T-helper 2 cell treated with Interferon-gamma antibody and Interleukin-4, amounts not matched to agents 5 μg/mL and 100 μg/mL, for 36 hours (primary cell): ENCODE results near the gene TAF8.
A peak's percentile ranks its signal among the peaks of the same experiment; 100 is the strongest.

Experiments used
- DNase-seq: peaks from one replicate; pipeline ENCODE4 v3.0.0; 2021; ENCODE audit warnings: low spot score
- H3K27ac Mint-ChIP-seq: one replicate; pipeline ENCODE4 v1.8.0; 2021; ENCODE audit warnings: mild to moderate bottlenecking, mixed read lengths
- H3K27me3 Mint-ChIP-seq: one replicate; pipeline ENCODE4 v1.8.0; 2021; ENCODE audit warnings: low read depth, mixed read lengths
- H3K36me3 Mint-ChIP-seq: one replicate; pipeline ENCODE4 v1.8.0; 2021; ENCODE audit warnings: low read depth, mixed read lengths
- H3K4me1 Mint-ChIP-seq: one replicate; pipeline ENCODE4 v1.8.0; 2021; ENCODE audit warnings: low read depth, mixed read lengths
- H3K4me3 Mint-ChIP-seq: one replicate; pipeline ENCODE4 v1.8.0; 2022; ENCODE audit warnings: mild to moderate bottlenecking, moderate library complexity, mixed read lengths
- H3K9me3 Mint-ChIP-seq: one replicate; pipeline ENCODE4 v1.8.0; 2021; ENCODE audit warnings: mixed read lengths

TAF8 gene

DNA sequence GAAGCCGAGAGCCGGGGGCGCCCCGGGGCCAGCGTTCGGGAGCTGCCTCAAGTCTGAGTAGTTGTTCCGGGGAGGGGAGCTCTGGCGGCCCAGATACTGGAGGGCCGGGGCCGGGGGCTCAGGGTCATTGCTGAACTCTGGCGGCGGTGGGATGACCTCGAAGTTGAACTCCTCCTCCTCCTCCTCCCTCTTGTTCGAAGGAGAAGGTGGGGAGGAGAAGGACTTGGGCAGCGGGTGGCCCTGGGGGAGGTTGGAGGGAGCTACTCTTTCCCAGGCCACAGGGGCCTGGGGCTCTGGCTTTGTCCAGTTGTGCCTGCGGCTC, 54.4 kb downstream of the TAF8 start:
- H3K27me3 Mint-ChIP-seq, result peaks cover under 1% of the 10 kb centered on the region
- no peaks in the 10 kb centered on the region for H3K9me3 Mint-ChIP-seq
- DNase-seq, result no peak
- H3K4me3 Mint-ChIP-seq, result peak overlapping the region; percentile 33
- no peaks in the 10 kb centered on the region for H3K36me3 Mint-ChIP-seq
- H3K4me1 Mint-ChIP-seq, result peaks cover 15% of the 10 kb centered on the region
- no peak overlapping the region for H3K27ac Mint-ChIP-seq

DNA sequence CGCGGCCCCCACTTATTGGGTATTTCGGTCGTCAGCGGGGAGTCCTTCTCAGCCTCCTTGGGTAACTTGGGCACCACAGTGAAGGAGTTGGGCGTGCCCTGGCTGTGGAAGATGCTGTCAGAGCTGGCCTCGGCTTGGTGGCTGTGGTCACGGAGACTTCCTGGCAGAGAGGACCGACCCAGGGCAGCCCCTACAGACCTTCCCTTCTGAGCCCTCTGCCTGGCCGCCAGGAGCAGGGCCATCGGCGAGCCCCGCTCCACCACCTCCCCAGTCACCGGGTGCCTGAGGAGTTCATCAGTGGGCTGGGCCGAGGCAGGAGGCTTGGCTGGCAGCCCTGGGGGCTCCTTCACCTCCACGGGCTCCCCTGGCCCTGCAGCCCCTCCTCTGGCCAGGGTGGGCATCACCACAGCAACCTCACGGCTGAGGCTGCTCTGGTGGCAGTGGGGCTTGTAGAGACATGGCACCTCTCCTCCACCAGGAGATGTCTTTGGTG, 54.9 kb downstream of the TAF8 start:
- Mint-ChIP-seq H3K27me3 (peaks cover 2% of the 10 kb centered on the region), H3K4me1 (peaks cover 11% of the 10 kb centered on the region), H3K36me3 (no peaks in the 10 kb centered on the region), H3K27ac (no peak overlapping the region), H3K4me3 (peak overlapping the region; percentile 33), H3K9me3 (no peaks in the 10 kb centered on the region)
- no peak for DNase-seq

DNA sequence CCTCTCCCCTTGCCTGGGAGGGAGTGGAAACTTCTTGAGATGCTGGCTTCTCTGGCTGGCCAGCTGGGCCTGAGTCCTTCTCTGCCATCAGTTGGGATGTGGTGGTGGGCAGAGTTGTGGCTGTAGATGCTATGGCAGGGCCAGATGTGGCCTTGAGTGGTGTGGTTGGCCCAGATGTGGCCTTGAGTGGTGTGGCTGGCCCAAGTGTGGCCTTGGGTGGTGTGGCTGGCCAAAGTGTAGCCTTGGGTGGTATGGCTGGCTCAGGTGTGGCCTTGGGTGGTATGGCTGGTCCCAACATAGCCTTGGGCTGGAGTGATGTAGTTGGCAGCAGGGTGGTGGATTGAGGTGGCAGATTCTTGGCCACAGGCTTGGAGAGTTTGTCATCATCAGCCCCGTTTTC, 55.4 kb downstream of the TAF8 start:
- Mint-ChIP-seq H3K4me1 (peaks cover 8% of the 10 kb centered on the region), H3K27me3 (peaks cover 2% of the 10 kb centered on the region), H3K27ac (no peak overlapping the region), H3K9me3 (no peaks in the 10 kb centered on the region), H3K4me3 (no peak overlapping the region), H3K36me3 (no peaks in the 10 kb centered on the region)
- DNase-seq, result no peak

DNA sequence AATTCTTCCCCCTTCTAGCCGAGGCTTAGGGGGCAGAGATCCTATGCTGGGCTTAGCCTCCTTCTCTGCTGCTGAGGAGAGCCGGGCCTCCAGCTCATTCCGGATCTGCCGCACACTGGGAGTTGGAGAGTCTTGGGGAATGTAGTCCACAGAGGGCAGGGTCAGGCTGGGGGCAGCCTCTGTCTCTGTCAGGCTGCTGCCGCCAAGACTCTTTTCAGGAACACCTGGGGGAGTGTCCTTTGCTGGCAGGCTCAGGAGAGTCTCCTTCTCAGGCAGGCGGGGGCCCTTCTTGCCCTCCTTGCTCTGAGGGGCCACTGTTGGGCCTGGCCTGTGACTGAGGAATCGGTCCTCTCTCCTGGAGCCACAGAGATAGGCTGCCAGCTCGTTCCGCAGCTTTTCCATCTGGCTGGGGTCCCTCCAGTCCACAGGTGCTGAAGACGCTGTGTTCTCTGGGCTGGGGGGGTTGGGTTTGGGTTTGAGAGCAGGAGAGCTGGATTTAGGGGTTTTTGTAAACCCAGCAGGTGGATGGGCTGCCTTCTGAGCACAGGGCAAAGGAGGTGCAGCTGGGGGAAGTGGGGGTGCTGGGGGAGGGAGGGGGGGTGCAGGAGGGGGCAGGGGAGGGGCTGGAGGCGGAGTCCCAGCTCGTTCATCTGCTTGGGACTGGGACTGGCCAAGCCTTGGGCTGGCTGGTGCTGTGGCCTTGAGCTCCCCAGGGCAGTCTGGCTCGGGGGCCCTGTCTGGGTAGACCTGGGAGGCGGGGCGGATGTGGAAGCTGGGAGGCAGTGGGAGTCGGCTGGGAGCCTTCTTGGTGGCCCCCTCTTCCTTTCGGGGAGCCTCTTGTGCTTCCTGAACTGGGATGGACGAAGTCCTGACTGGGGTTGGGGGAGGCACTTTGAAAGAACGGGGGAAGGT, 56.0 kb downstream of the TAF8 start:
- DNase-seq, result no peak
- Mint-ChIP-seq H3K9me3 (no peaks in the 10 kb centered on the region), H3K36me3 (no peaks in the 10 kb centered on the region), H3K4me1 (peaks cover 7% of the 10 kb centered on the region), H3K4me3 (no peak overlapping the region), H3K27me3 (peaks cover 2% of the 10 kb centered on the region), H3K27ac (no peak overlapping the region)

DNA sequence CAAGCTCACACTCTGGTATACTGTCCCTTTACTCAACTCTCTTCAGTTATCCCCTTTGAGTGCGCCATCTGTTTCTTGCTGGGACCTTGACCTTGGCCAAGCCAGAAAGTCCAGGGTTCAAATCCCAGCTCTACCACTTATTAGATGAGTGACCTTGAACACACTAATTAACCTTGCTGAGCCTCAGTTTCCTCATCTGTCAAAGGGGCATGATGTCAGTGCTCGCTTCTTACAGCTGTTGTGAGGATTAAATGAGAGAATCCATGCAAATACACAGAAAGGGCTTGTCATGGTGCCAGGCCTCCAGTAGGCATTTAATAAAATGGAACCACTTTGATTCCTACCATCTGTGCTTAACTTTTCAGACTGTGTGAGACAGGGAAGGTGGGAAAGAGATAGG, 57.7 kb downstream of the TAF8 start:
- H3K36me3 Mint-ChIP-seq, result no peaks in the 10 kb centered on the region
- no peaks in the 10 kb centered on the region for H3K9me3 Mint-ChIP-seq
- H3K4me1 Mint-ChIP-seq, result peaks cover 7% of the 10 kb centered on the region
- no peak overlapping the region for H3K4me3 Mint-ChIP-seq
- H3K27me3 Mint-ChIP-seq, result peaks cover 2% of the 10 kb centered on the region
- no peak for DNase-seq
- no peak overlapping the region for H3K27ac Mint-ChIP-seq

DNA sequence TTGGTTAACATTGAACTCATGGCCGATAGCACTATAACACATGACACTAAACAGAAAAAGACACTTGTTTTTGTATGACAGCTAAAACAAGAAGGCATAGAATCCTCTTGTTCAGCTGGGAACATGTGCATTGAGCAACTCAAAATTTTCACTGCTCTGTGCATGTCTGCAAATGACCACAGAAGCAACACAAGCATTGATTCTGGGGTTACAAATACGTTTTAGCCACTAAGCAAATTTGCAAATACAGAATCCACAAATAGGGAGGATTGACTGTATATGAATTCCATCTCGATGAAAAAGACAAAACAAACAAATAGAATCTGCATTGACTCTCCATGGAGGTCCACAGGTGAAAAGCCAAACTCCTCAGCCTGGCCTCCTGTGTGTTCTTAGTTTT, 60.4 kb downstream of the TAF8 start:
- no peak for DNase-seq
- no peak overlapping the region for H3K27ac Mint-ChIP-seq
- no peaks in the 10 kb centered on the region for H3K36me3 Mint-ChIP-seq
- H3K9me3 Mint-ChIP-seq, result no peaks in the 10 kb centered on the region
- H3K4me1 Mint-ChIP-seq, result no peaks in the 10 kb centered on the region
- no peak overlapping the region for H3K4me3 Mint-ChIP-seq
- peaks cover 2% of the 10 kb centered on the region for H3K27me3 Mint-ChIP-seq

DNA sequence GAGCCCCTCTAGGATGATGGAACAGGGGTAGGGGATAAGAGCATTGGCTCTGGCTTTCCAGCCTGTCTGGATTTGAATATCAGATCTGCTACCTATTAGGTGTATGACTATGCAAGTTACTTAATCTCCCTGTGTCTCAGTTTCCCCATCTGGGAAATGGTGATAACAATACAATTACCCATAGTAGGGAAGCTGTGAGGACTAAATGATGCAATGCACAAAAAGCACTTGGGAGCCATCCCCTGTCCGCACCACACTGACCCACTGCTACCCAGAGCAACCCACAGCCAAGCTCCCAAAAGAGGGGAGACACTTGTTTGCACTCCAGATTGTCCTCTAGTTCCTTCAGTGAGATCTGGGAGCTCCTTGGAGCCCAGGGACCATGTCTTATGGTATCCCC, 62.0 kb downstream of the TAF8 start:
- H3K36me3 Mint-ChIP-seq, result no peaks in the 10 kb centered on the region
- no peak for DNase-seq

DNA sequence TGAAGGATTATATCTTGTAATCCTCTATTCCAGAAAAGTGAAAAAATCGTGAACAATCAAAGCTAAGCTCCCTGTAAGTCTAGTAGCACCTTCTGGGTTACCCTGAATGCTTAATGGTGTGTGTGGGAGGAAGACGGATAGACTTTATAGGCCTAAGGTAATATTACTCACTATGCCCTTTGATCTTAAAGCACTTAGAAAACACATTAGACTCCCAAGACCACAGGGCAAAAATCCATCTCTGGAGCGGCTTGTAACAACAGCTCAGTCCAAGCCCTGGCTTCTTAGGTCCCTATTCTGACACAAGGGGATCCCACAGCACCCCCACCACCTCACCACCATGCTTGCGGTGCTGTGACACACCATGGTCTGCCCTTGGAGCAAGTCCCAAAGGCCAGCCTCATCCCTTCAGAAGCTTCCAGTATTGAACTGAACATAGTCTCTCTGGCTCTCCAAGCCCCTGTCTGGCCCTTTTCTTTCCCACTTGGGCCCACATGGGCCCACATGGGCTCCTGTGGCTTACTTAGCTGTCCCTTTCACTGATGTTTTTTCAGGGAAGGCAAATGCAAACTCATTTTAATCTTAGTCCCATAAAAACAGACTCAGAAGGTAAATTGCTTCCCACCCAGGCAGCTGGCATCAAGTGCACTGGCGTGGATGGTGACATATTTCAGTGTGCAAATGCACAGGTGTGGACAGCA, 63.8 kb downstream of the TAF8 start:
- no peaks in the 10 kb centered on the region for H3K9me3 Mint-ChIP-seq
- DNase-seq, result no peak
- H3K4me3 Mint-ChIP-seq, result no peak overlapping the region
- H3K27ac Mint-ChIP-seq, result no peak overlapping the region
- no peaks in the 10 kb centered on the region for H3K36me3 Mint-ChIP-seq
- no peaks in the 10 kb centered on the region for H3K4me1 Mint-ChIP-seq
- H3K27me3 Mint-ChIP-seq, result peaks cover 13% of the 10 kb centered on the region

More for the DNA sequence above, 62.0 kb downstream of the TAF8 start:
- H3K27ac Mint-ChIP-seq, result no peak overlapping the region
- H3K27me3 Mint-ChIP-seq, result peaks cover 13% of the 10 kb centered on the region
- H3K4me1 Mint-ChIP-seq, result no peaks in the 10 kb centered on the region
- H3K9me3 Mint-ChIP-seq, result no peaks in the 10 kb centered on the region
- H3K4me3 Mint-ChIP-seq, result no peak overlapping the region

DNA sequence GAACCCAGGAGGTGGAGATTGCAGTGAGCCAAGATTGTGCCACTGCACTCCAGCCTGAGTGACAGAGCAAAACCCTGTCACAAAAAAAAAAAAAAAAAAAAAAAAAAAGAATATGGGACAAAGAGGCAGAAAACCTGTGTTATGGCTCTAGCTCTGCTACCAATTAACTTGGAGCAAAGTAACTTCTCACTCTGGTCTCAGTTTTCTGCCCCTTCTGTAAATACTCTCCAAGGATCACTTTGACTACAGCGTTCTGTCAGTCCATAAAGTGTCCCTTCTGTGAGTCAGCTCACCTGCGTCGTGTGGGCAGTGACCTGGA, 67.5 kb downstream of the TAF8 start:
- no peaks in the 10 kb centered on the region for H3K4me1 Mint-ChIP-seq

DNA sequence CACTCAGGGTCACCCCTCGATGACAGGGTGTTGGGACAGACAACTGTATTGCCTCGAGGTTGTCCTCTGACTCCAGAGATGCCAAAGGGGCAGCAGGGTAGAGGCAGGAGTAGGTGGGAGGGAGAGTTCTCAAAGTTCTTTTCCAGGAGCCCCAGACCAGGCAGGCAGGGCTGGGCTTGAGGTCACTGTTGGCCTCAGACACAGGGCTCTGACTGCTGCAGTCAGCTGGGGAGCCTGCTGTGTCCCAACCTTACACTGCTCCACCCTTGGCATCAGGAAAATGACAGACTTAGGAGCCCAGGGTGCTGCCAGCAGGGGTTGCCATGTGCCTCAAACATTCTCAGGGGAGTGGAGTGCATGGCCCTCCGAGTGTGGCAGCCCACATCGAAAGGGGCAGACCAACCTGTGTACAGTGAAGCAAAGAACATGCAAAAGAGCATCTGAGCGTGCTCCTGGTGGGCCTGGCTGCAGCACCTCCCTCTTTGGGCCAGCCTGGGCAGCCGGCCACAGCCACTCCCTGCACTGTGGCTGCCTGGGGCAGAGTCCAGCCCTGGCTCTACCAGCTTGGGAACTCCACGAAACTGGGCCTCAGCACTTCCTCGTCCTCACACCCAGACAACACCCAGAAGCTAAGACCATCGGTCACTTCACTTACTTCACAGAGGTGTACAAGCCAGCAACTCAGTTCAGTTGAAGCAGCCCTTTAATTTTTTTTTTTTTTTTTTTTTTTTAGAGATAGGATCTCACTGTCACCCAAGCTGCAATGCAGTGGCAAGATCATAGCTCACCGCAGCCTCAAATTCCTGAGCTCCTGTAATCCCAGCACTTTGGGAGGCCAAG, 68.1 kb downstream of the TAF8 start:
- DNase-seq, result no peak
- Mint-ChIP-seq H3K4me1 (no peaks in the 10 kb centered on the region), H3K27ac (no peak overlapping the region), H3K4me3 (no peak overlapping the region), H3K27me3 (peaks cover 10% of the 10 kb centered on the region), H3K9me3 (no peaks in the 10 kb centered on the region), H3K36me3 (no peaks in the 10 kb centered on the region)

More for the DNA sequence above, 67.5 kb downstream of the TAF8 start:
- no peak overlapping the region for H3K4me3 Mint-ChIP-seq
- H3K27me3 Mint-ChIP-seq, result peaks cover 10% of the 10 kb centered on the region
- DNase-seq, result no peak
- H3K9me3 Mint-ChIP-seq, result no peaks in the 10 kb centered on the region
- no peaks in the 10 kb centered on the region for H3K36me3 Mint-ChIP-seq
- H3K27ac Mint-ChIP-seq, result no peak overlapping the region

DNA sequence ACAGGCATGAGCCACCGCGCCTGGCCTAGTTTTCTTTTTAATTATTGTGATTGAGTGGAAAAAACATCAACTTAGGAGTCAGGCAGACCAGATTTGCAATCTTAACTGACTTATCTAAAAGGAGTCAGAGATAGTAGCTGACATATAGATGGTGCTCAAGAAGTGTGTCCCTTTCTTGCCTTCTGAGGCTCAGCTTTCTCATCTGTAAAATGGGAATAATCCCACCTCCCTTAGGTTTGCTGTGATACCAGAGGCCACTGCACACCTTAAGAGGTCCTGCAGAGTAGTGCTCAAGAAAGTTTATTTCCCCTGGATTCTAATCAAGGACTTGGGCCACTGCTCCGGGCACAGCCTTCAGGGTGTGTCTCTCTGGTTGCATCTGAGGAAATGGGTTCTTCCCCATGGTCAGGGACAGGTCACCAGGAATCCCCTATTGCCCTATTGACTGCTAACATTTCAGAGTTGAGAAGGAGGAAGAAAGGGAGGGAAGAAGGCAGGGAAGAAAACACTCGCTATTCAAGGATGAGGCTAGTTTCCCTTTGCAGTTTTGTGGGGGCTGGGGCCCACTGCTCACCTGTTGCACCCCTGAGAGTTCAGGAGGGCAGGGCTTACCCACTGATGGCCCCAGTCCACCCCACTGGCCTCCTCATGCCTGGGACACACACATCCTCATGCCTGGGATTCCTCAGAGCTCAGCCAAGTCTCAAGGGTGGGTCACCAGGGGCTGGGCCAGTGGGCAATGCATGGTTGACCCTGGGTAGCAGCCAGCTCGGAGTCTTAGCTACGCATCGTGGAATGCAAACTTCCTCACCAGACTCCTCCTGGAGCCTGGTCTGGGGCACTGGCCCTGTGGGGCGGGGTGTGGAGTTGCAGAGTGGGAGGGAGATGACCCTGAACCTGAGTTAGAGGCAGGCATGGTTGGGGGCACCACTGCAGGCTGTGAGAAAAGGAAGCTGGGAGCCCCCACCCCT, 70.9 kb downstream of the TAF8 start:
- no peak overlapping the region for H3K27ac Mint-ChIP-seq
- no peak for DNase-seq
- no peaks in the 10 kb centered on the region for H3K4me1 Mint-ChIP-seq
- H3K4me3 Mint-ChIP-seq, result no peak overlapping the region
- H3K27me3 Mint-ChIP-seq, result peaks cover 7% of the 10 kb centered on the region
- no peaks in the 10 kb centered on the region for H3K36me3 Mint-ChIP-seq
- H3K9me3 Mint-ChIP-seq, result no peaks in the 10 kb centered on the region

DNA sequence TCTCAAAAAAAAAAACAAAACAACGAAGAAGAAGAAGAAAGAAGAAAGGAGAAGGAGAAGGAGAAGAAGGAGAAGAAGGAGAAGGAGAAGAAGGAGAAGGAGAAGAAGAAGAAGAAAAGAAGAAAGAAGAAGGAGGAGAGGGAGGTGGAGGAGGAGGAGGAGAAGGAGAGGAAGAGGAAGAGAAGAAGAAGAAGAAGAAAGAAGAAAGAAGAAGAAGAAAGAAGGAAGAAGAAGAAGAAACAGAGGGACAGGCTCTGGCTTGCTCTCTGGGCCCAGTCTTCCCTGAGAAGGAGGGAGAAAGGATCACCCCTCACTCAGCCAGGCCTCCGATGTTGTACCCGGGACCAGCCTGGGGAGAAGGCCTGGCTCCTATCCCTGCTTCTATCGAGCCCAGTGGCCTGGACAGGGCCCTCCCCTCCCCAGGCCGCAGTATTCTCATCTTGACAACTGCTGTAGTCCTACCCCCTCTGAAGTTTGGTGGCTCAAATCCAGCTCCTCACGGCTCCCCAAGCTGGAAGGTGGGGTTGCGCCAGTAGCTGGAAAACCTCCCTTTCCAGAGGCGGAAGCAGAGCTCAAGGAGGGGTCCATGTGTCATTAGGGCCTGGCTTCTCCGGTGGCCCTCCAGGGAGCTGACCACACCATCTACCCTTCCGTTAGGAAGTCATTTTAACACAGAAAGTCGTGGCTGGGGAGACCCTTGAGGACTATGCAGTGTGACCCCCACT, 73.2 kb downstream of the TAF8 start:
- H3K27me3 Mint-ChIP-seq, result no peaks in the 10 kb centered on the region
- H3K36me3 Mint-ChIP-seq, result no peaks in the 10 kb centered on the region
- DNase-seq, result no peak
- H3K27ac Mint-ChIP-seq, result no peak overlapping the region
- H3K4me1 Mint-ChIP-seq, result no peaks in the 10 kb centered on the region
- no peaks in the 10 kb centered on the region for H3K9me3 Mint-ChIP-seq
- no peak overlapping the region for H3K4me3 Mint-ChIP-seq
